ENCODE results near the gene NQO2. TPM values are rescaled to one million over a fixed set of nuclear protein-coding genes. Genes with fewer than 3 reads are reported as not detected.
"Not testable (repeated sequence)": the region's sequence is repeated elsewhere in the genome, so short reads cannot be mapped to it uniquely, and the experiment has no call there.

Gene NQO2
- total RNA-seq, 4 donors from 2014 or later = 24.4 to 40.5 (median 36.7) TPM

GRCh38 chr6:3061501-3061941 lies 61.8 kb downstream of the NQO2 start:
- DNase-seq (ENCODE audit: low spot score in 2 of 2) = no peak
- WGBS, 2 donors = 50 to 58% methylated on average over 5 of the region's 5 CpGs
- H3K4me3 ChIP-seq (ENCODE audit: low read depth, poor library complexity, severe bottlenecking) = no peak overlapping the region
- TF ChIP-seq POLR2A (IDR thresholded peaks at IDR 0.05) (no peak), CTCF (IDR thresholded peaks at IDR 0.05) (no peak)
- intact Hi-C loops (cut with DNase I; ENCODE audit: low total_unique reads) = no loop called here

GRCh38 chr6:3063340-3063732 lies 63.6 kb downstream of the NQO2 start:
- intact Hi-C loops (cut with DNase I; ENCODE audit: low total_unique reads); H3K4me3 ChIP-seq (ENCODE audit: low read depth, poor library complexity, severe bottlenecking); DNase-seq (ENCODE audit: low spot score in 2 of 2): not testable (repeated sequence)
- WGBS, 2 donors = 0 to 2% methylated on average over 4 to 16 of the region's 19 CpGs

- DNase-seq (ENCODE audit: low spot score in 2 of 2) = peak; percentile 94 to 99
- intact Hi-C loops (cut with DNase I; ENCODE audit: low total_unique reads) = no loop called here
- peak overlapping the region; percentile 47 for H3K4me3 ChIP-seq (ENCODE audit: low read depth, poor library complexity, severe bottlenecking)
- TF ChIP-seq CTCF (IDR thresholded peaks at IDR 0.05) (no peak), POLR2A (IDR thresholded peaks at IDR 0.05) (peak in 1 of 2 donors; percentile 75)
- WGBS, 2 donors = 2% methylated on average over 41 to 44 of the region's 85 CpGs
Observed at GRCh38 chr6:3063733-3064700, 64.3 kb downstream of the NQO2 start.

- peak; percentile 91 to 98 for DNase-seq (ENCODE audit: low spot score in 2 of 2)
- intact Hi-C loops (cut with DNase I; ENCODE audit: low total_unique reads) = no loop called here
- WGBS, 2 donors = 0 to 1% methylated on average over 25 to 75 of the region's 112 CpGs
- peak within 1 kb of the TSS; percentile 81 for H3K4me3 ChIP-seq (ENCODE audit: low read depth, poor library complexity, severe bottlenecking)
- no peak for TF ChIP-seq CTCF (IDR thresholded peaks at IDR 0.05)
- peak in 1 of 2 donors; percentile 76 for TF ChIP-seq POLR2A (IDR thresholded peaks at IDR 0.05)
Observed at GRCh38 chr6:3068329-3069214, 68.9 kb downstream of the NQO2 start, which contains the start of gene RIPK1. Gene RIPK1, plus strand, starts transcription at chr6:3068494. Its CDS starts 8,330 bp downstream, at chr6:3076824.

Other genes with a start within 250 kb of the NQO2 start
- 1 to 10 TPM in 3 of 4 donors, under 1 TPM in 1; 0.97 to 3.8 (median 2.5) TPM for gene MYLK4, start 249.0 kb upstream of the NQO2 start, total RNA-seq
- gene WRNIP1, start 234.5 kb upstream of the NQO2 start, total RNA-seq = 10 to 100 TPM; 72.3 to 94.7 (median 87.0) TPM
- gene SERPINB1, start 158.0 kb upstream of the NQO2 start, total RNA-seq = 10 to 100 TPM; 12.6 to 41.1 (median 17.6) TPM
- 1 to 10 TPM in 2 of 4 donors, under 1 TPM in 2; 0.42 to 3.9 (median 1.5) TPM for gene SERPINB9, start 96.6 kb upstream of the NQO2 start, total RNA-seq
- gene SERPINB6, start 28.3 kb upstream of the NQO2 start, total RNA-seq = 10 to 100 TPM; 21.2 to 37.0 (median 35.6) TPM
- 10 to 100 TPM; 28.2 to 37.2 (median 29.5) TPM for gene RIPK1, start 68.6 kb downstream of the NQO2 start, total RNA-seq
- gene BPHL, start 118.8 kb downstream of the NQO2 start, total RNA-seq = 10 to 100 TPM; 14.9 to 30.4 (median 23.3) TPM
- 100 to 1,000 TPM; 104 to 219 (median 142) TPM for gene TUBB2A, start 157.7 kb downstream of the NQO2 start, total RNA-seq
- gene TUBB2B, start 227.8 kb downstream of the NQO2 start, total RNA-seq = 10 to 100 TPM in 2 of 4 donors, 1 to 10 TPM in 2; 1.0 to 14.6 (median 7.5) TPM

Data from lower leg skin (tissue), 4 donors.